ENCODE data around the gene GRID2IP. TPM values are rescaled to one million over a fixed set of nuclear protein-coding genes. Genes with fewer than 3 reads are reported as not detected.
A peak's percentile ranks its signal among the peaks of the same experiment; 100 is the strongest.

The GRID2IP gene
- total RNA-seq, 1 donor from 2014 or later, result 1.5 TPM

DNA sequence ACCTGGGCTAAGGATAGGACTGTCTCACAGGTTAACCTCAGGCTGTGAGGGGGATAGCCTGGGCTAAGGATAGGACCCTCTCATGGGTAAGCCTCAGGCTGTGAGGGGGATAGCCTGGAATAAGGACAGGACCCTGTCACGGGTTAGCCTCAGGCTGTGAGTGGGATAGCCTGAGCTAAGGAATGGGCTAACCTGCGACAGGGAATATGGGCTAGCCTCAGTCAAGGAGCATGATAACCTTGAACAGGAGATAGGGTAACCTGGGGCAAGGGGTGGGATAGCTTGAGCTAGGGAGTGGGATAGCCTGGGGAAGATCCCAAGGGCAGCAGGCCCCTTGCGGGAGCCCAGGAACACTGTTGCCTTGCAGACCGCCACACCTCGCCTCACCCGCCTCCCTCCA is 42.7 kb downstream of the GRID2IP start:
- TF ChIP-seq CTCF (IDR thresholded peaks at IDR 0.05; ENCODE audit: unreplicated experiment), result no peak
- Mint-ChIP-seq H3K9me3 (no peaks in the 10 kb centered on the region), H3K27me3 (ENCODE audit: low read depth) (peaks cover 33% of the 10 kb centered on the region), H3K36me3 (no peaks in the 10 kb centered on the region), H3K27ac (no peak overlapping the region), H3K4me1 (peaks cover 8% of the 10 kb centered on the region), H3K4me3 (no peak overlapping the region)
- DNase-seq (ENCODE audit: low spot score in 2 of 2, unreplicated experiment in 2 of 2), result no peak

DNA sequence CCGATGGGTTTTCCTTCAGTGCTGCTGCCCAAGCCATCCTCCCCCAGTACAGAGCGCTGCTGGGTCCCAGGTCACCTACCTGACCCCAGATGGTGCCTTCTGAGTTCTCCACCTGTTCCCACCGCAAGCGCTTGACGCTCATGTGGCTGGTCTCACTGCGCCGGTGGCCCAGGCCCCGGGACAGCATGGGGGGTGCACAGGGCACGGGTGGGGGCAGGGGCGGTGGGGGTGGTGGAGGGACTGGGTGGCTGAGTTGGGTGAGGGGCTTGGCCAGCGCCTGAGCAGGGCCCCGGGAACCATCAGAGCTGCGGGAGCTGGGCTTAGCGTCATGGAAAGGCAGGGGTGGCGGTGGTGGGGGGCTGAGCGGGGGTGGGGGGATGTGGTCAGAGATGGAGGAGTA is 43.4 kb downstream of the GRID2IP start:
- Mint-ChIP-seq H3K4me1 (peaks cover 8% of the 10 kb centered on the region), H3K4me3 (no peak overlapping the region), H3K27ac (no peak overlapping the region), H3K9me3 (no peaks in the 10 kb centered on the region), H3K27me3 (ENCODE audit: low read depth) (peaks cover 34% of the 10 kb centered on the region), H3K36me3 (no peaks in the 10 kb centered on the region)
- no peak for TF ChIP-seq CTCF (IDR thresholded peaks at IDR 0.05; ENCODE audit: unreplicated experiment)
- no peak for DNase-seq (ENCODE audit: low spot score in 2 of 2, unreplicated experiment in 2 of 2)

DNA sequence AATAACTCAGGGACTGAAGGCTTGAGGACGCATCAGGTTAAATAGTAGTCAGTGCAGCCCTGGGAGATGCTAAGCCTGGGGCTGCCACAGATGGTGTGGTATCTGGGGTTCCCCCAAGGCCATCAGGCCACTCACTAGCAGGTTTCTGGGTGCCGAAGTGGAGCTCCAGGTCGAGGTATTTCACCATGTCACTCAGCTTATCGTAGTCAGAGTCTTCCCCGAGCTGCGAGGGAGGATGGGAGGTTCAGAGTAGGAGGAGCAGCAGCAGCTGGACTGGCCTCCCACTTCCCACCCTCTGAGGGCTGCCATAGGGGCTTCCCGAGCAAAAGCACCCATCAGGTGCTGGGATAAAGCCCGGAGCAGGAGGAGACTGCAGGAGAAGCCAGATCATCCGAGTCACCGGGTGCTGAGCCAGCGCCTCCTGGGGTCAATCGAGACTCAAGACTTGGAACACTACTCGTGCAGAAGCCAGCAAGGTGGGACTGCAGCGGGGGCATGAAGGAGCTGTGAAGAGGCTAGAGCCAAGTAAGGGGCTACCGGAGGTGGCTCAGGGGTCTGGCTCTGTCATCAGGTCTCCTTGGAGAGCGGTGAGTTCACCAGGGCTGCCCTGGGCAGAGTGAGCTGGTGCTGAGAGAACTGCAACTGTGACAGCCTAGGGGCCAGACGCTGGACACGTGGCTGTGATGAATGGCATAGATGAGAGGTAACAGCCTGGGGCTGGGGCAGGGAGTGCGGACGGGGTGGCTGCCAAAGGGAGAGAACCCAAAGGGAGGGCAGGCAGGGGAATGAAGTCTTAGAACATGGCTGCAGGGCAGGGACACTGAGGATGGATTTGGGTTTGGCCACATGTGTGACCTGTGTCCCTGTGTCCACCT is 45.3 kb downstream of the GRID2IP start:
- no peaks in the 10 kb centered on the region for H3K36me3 Mint-ChIP-seq
- no peaks in the 10 kb centered on the region for H3K9me3 Mint-ChIP-seq
- peaks cover 8% of the 10 kb centered on the region for H3K4me1 Mint-ChIP-seq
- no peak overlapping the region for H3K27ac Mint-ChIP-seq
- DNase-seq (ENCODE audit: low spot score in 2 of 2, unreplicated experiment in 2 of 2), result no peak
- H3K4me3 Mint-ChIP-seq, result no peak overlapping the region
- no peak for TF ChIP-seq CTCF (IDR thresholded peaks at IDR 0.05; ENCODE audit: unreplicated experiment)
- peaks cover 38% of the 10 kb centered on the region for H3K27me3 Mint-ChIP-seq (ENCODE audit: low read depth)

DNA sequence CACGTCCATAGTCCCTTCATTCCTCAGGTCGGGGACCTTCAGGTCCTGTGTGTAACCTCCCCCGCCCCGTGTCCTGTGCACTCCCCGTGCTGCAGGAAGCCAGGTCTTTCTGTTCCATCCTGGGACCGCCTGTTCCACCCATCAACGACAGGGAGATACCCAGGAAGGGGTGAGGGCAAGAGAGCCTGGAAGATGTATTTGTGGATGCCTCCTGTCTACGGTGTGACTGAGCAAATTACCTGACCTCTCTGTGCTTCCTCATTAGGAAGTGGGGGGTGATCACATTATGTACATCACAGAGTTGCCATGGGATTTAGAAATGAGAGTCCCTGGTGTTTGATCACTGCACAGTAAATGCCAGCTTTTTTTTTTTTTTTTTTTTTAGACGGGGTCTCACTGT is 46.3 kb downstream of the GRID2IP start:
- peaks cover 8% of the 10 kb centered on the region for H3K4me1 Mint-ChIP-seq
- H3K27me3 Mint-ChIP-seq (ENCODE audit: low read depth), result peaks cover 38% of the 10 kb centered on the region
- peak overlapping the region; percentile 82 for H3K4me3 Mint-ChIP-seq
- no peak for TF ChIP-seq CTCF (IDR thresholded peaks at IDR 0.05; ENCODE audit: unreplicated experiment)
- H3K9me3 Mint-ChIP-seq, result no peaks in the 10 kb centered on the region
- DNase-seq (ENCODE audit: low spot score in 2 of 2, unreplicated experiment in 2 of 2), result no peak
- H3K36me3 Mint-ChIP-seq, result no peaks in the 10 kb centered on the region
- no peak overlapping the region for H3K27ac Mint-ChIP-seq

DNA sequence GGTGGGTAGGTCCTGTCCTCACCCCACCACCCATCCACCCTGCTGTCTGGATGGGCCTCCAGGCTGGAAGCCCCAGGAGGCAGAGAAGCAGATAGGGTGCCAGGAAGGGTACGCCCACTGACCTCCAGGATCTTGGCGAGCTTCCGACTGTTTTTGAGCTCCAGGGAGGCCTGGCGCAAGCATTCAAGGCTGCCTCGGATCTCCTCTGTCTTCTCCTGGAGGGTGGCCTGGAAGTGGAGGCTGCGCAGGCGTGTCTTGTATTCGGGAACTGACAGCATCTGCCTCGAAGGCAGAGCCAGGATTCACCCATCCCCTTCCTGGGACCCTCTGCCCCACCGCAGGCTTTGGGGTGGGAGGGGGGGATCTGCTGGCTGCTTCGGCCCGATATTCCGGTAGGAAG is 48.4 kb downstream of the GRID2IP start:
- no peaks in the 10 kb centered on the region for H3K9me3 Mint-ChIP-seq
- peaks cover 38% of the 10 kb centered on the region for H3K27me3 Mint-ChIP-seq (ENCODE audit: low read depth)
- DNase-seq (ENCODE audit: low spot score in 2 of 2, unreplicated experiment in 2 of 2), result no peak
- no peaks in the 10 kb centered on the region for H3K36me3 Mint-ChIP-seq
- no peak for TF ChIP-seq CTCF (IDR thresholded peaks at IDR 0.05; ENCODE audit: unreplicated experiment)
- no peak overlapping the region for H3K4me3 Mint-ChIP-seq
- peaks cover 8% of the 10 kb centered on the region for H3K4me1 Mint-ChIP-seq
- H3K27ac Mint-ChIP-seq, result no peak overlapping the region

Measured in mesothelial cell of epicardium (in vitro differentiated cells).